Muscle layer of duodenum (tissue), 2 donors: ENCODE measurements around the gene LGR6.
"Not testable (repeated sequence)": the region's sequence is repeated elsewhere in the genome, so short reads cannot be mapped to it uniquely, and the experiment has no call there.

Experiments used
- H3K27ac ChIP-seq: one replicate; pipeline ENCODE4 v1.7.0; 2013; ENCODE audit warnings: mild to moderate bottlenecking, low read length
- H3K27me3 ChIP-seq: one replicate; pipeline ENCODE4 v1.7.0; 2013; ENCODE audit warnings: low read depth, mild to moderate bottlenecking, control low read depth, low read length
- H3K36me3 ChIP-seq, 2 donors: one replicate each; pipeline ENCODE4 v1.7.0; 2013; ENCODE audit warnings: low read length in 2 of 2, control low read depth in 1 of 2, mild to moderate bottlenecking in 1 of 2; ENCODE audit not compliant: insufficient read depth in 2 of 2, control insufficient read depth in 1 of 2
- H3K4me1 ChIP-seq, 2 donors: one replicate each; pipeline ENCODE4 v1.7.0; 2013; ENCODE audit warnings: low read length in 2 of 2, mild to moderate bottlenecking in 2 of 2, control low read depth in 1 of 2, moderate library complexity in 1 of 2; ENCODE audit not compliant: insufficient read depth in 2 of 2, control insufficient read depth in 1 of 2
- H3K4me3 ChIP-seq, 2 donors: one replicate each; pipeline ENCODE4 v1.7.0; 2013; ENCODE audit warnings: low read length in 2 of 2, low read depth in 1 of 2, mild to moderate bottlenecking in 1 of 2
- H3K9me3 ChIP-seq, 2 donors: one replicate each; pipeline ENCODE4 v1.7.0; 2013; ENCODE audit warnings: low read length in 2 of 2, control low read depth in 1 of 2, mild to moderate bottlenecking in 1 of 2; ENCODE audit not compliant: control insufficient read depth in 1 of 2
- donor health status: healthy.

Gene LGR6, protein sequence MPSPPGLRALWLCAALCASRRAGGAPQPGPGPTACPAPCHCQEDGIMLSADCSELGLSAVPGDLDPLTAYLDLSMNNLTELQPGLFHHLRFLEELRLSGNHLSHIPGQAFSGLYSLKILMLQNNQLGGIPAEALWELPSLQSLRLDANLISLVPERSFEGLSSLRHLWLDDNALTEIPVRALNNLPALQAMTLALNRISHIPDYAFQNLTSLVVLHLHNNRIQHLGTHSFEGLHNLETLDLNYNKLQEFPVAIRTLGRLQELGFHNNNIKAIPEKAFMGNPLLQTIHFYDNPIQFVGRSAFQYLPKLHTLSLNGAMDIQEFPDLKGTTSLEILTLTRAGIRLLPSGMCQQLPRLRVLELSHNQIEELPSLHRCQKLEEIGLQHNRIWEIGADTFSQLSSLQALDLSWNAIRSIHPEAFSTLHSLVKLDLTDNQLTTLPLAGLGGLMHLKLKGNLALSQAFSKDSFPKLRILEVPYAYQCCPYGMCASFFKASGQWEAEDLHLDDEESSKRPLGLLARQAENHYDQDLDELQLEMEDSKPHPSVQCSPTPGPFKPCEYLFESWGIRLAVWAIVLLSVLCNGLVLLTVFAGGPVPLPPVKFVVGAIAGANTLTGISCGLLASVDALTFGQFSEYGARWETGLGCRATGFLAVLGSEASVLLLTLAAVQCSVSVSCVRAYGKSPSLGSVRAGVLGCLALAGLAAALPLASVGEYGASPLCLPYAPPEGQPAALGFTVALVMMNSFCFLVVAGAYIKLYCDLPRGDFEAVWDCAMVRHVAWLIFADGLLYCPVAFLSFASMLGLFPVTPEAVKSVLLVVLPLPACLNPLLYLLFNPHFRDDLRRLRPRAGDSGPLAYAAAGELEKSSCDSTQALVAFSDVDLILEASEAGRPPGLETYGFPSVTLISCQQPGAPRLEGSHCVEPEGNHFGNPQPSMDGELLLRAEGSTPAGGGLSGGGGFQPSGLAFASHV

DNA sequence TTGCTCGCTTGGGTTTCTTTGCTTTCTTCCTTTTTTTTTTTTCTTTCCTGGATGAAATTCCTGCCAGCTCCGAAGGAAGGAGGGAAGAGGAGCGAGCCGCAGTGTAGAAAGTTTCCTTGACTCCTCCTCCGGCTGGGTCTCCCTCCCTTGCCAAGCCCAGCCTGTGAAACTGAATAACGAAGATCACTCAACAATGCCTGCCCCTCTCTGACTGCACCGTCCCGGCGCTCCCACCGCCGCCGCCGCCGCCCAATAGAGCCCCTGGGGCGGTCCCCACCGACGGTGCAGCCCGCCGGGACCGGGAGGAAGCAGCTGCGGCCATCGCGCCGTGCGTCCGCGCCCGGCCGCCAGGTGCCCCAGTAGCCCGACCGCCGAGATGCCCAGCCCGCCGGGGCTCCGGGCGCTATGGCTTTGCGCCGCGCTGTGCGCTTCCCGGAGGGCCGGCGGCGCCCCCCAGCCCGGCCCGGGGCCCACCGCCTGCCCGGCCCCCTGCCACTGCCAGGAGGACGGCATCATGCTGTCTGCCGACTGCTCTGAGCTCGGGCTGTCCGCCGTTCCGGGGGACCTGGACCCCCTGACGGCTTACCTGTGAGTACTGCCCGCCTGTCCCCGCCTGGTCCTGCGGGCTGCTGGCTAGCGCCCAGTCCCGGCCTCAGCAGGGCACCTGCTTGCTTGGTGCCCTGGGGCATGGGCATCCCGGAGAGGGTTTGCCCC is at the start of gene LGR6:
TSS of gene LGR6 (plus strand) at position 186 of the 714 bp plus-strand sequence. CDS start at position 377, 191 bp downstream.
- peaks cover 10% of the 10 kb centered on the region for H3K27me3 ChIP-seq
- H3K27ac ChIP-seq: no peak within 1 kb of the TSS
- peaks cover 0 to 9% of the 10 kb centered on the region in 2 donors for H3K4me1 ChIP-seq
- no peaks in the 10 kb centered on the region for H3K36me3 ChIP-seq
- H3K4me3 ChIP-seq: peak within 1 kb of the TSS in 1 of 2 donors; percentile 38
- no peaks in the 10 kb centered on the region for H3K9me3 ChIP-seq

DNA sequence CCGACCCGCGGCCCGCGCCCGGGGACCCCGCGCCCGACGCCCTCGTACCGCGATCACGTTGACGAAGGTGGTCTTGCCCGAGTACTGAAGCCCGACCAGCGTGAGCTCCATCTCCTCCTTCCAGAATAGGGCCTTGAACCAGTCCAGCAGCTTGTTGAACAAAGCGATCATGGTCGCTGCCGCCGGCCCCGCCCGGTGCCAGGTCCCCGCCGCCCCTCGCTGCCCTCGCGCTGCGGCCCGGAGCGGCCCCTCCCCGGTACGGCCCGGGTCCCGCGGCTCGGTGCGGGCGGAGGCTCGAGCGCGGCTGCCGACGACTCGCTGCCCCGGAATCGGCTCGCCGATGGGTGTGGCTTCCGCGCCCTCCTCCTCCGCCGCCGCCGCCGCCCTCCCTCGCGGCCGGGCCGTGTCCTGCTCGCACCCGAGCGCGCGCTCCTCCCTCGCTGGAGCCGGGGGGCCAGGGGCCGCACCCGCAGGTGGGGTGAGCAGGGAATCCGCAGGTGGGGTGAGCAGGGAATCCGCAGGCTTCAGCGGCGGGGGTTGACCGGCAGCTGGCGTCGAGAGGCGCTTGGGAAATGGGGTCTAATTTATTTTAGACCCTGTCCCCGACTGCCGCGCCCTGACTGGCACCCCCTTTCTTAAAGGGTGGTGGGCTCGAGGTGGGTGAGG is 49.1 kb upstream of the LGR6 start, which contains the start of gene ARL8A:
TSS of gene ARL8A (minus strand) at position 336 of the 666 bp plus-strand sequence. CDS start at position 171, 165 bp downstream.
- no peaks in the 10 kb centered on the region for H3K9me3 ChIP-seq
- peaks cover 5 to 27% of the 10 kb centered on the region in 2 donors for H3K4me1 ChIP-seq
- H3K27me3 ChIP-seq: no peaks in the 10 kb centered on the region
- peak within 1 kb of the TSS; percentile 94 for H3K4me3 ChIP-seq
- peak within 1 kb of the TSS; percentile 81 for H3K27ac ChIP-seq
- H3K36me3 ChIP-seq: no peaks in the 10 kb centered on the region

DNA sequence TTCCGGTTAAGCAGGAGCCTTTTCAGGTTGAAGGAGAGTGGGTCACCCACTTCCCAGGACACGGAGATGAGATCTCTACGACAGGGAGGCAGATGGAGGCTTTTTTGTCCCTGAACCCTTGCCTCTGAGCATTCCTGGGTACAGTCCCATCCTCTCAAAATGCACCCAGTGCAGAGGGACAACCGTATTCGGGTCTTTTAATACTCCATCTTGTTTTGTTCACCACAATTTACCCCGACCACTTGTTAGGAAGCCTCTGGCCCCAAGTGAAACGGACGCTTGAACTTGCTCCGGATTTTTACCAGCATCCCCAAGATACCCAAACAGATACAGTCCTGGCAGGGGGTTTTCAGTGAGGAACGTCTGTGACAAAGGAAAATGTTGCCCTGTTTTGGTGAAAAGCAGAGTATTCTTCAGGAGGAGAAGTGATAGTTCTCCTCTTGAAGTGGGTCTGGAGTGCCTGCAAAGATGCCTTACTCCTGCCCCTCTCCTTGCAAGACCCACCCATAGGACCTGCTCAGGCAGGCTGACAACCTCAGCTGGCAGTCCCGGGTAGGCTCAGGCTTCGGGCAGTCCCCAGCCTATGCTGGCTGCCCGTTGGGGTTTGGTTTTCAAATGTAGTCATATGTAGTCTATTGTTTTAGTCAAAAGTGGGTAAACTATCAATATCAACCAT is 48.4 kb upstream of the LGR6 start:
- peak overlapping the region; percentile 41 for H3K27ac ChIP-seq

DNA sequence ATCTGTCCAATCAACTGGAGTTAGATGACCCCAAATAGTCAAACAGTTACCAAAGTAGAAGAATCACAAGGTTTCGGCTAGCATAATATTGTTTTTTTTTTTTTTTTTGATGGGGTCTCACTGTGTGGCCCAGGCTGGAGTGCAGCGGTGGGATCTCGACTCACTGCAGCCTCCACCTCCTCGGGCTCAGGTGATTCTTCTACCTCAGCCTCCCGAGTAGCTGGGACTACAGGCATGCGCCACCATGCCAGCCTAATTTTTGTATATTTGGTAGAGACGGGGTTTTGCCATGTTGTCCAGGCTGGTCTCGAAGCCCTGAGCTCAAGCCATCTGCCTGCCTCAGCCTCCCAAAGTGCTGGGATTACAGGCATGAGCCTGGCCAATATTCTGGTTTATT is 47.9 kb upstream of the LGR6 start:
- Histone ChIP-seq H3K4me3 (peak overlapping the region in 1 of 2 donors; percentile 94), H3K4me1 (peaks cover 5 to 24% of the 10 kb centered on the region in 2 donors)
- H3K27me3 ChIP-seq, H3K27ac ChIP-seq, H3K36me3 ChIP-seq, H3K9me3 ChIP-seq: not testable (repeated sequence)

More for the DNA sequence above, 48.4 kb upstream of the LGR6 start:
- Histone ChIP-seq H3K4me1 (peaks cover 5 to 26% of the 10 kb centered on the region in 2 donors), H3K36me3 (no peaks in the 10 kb centered on the region), H3K4me3 (peak overlapping the region; percentile 76 to 94), H3K27me3 (no peaks in the 10 kb centered on the region), H3K9me3 (no peaks in the 10 kb centered on the region)

DNA sequence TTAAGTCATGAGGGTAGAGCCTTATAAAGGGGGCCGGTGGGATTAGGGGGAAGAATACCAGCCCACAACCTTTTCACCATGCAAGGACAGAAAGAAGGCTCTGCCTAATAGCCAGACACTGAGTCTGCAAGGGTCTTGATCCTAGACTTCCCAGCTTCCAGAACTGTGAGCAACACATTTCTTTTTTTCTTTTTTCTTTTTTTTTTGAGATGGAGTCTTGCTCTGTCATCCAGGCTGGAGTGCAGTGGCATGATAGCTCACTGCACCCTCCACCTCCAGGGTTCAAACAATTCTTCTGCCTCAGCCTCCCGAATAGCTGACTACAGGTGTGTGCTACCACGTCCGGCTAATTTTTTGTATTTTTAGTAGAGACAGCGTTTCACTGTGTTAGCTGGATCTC is 47.3 kb upstream of the LGR6 start:
- H3K27me3 ChIP-seq: no peaks in the 10 kb centered on the region
- H3K9me3 ChIP-seq: no peaks in the 10 kb centered on the region
- peaks cover 5 to 24% of the 10 kb centered on the region in 2 donors for H3K4me1 ChIP-seq
- no peak overlapping the region for H3K4me3 ChIP-seq
- H3K36me3 ChIP-seq: no peaks in the 10 kb centered on the region
- H3K27ac ChIP-seq: no peak overlapping the region

DNA sequence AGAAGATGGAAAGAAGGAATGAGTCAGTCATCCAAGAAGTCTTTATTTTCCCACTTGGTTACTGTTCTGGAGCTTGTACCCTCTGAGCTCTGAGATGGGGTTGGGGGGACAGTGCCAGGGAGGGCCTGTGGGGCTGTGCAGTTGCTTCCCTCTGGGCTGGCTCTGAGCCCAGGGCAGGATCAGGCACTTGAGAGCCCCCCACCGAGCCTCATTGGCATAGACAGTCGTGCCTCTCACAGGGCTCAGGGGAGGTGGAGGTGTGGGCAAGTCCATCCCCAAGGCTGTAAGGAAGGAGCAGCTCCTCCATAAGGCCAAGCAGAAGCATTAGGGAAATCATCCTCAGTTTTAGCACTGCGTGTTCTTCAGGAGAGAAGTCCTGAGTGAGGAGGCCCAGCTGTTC is 46.6 kb upstream of the LGR6 start:
- Histone ChIP-seq H3K36me3 (no peaks in the 10 kb centered on the region), H3K27ac (no peak overlapping the region), H3K4me1 (peaks cover 5 to 22% of the 10 kb centered on the region in 2 donors), H3K4me3 (no peak overlapping the region), H3K9me3 (no peaks in the 10 kb centered on the region), H3K27me3 (no peaks in the 10 kb centered on the region)

DNA sequence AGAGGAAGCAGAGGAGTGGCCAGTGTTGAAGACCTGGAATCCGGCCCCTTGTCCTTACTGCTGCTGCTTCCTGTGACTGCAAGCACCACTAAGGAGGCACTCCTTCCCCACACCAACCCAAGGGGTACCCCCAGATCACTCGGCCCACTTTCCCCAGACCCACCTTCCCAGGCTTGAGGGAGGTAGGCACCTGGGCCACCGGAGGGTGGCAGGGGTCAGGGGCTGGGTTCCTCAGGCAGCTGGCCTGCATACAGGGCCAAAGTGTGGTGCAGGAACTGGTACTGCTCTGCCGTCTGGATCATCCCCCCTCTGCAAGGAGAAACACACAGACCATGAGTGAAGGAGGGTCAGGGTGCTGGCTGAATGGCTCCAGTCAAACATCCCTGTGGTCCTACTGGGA is 45.2 kb upstream of the LGR6 start:
- H3K36me3 ChIP-seq: no peaks in the 10 kb centered on the region
- no peak overlapping the region for H3K27ac ChIP-seq
- no peaks in the 10 kb centered on the region for H3K9me3 ChIP-seq
- H3K4me1 ChIP-seq: peaks cover 0 to 8% of the 10 kb centered on the region in 2 donors
- H3K4me3 ChIP-seq: no peak overlapping the region
- H3K27me3 ChIP-seq: no peaks in the 10 kb centered on the region

DNA sequence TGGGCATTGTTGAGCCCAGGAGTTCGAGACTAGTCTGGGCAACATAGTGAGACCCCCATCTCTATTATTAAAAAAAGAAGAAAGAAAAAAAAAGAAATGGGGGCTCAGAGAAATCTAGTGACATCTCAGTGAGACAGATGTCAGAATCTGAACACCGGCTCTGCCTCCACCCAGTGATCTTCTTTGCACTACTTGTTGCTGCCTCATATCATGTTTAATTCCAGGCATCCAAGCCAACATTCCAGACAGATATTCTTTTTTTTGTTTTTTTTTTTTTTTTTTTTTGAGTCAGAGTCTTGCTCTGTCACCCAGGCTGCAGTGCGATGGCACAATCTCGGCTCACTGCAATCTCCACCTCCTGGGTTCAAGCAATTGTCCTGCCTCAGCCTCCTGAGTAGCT is 44.0 kb upstream of the LGR6 start:
- Histone ChIP-seq H3K4me1 (peaks cover 0 to 7% of the 10 kb centered on the region in 2 donors), H3K27me3 (no peaks in the 10 kb centered on the region), H3K27ac (no peak overlapping the region), H3K36me3 (no peaks in the 10 kb centered on the region), H3K4me3 (no peak overlapping the region), H3K9me3 (no peaks in the 10 kb centered on the region)

DNA sequence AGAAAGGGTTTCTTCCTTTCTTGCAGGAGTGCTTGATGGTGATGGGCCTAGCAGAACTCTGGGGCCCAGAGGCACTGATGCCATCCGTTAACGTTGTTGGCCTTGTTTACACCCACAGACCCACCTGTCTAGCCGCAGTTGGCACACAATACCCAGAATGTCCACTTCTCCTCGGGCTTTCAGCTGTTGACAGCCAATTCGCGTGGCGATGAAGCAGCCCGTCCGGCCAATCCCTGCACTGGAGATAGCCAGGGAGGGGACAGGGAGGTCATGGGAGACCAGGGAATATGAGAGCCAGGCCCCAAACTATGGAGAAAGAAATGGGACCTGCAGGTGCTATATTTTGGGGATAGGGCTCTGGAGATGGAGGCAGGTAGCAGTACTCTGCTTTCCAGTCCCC is 43.4 kb upstream of the LGR6 start:
- no peak overlapping the region for H3K27ac ChIP-seq
- H3K36me3 ChIP-seq: no peaks in the 10 kb centered on the region
- peaks cover 0 to 8% of the 10 kb centered on the region in 2 donors for H3K4me1 ChIP-seq
- no peak overlapping the region for H3K4me3 ChIP-seq
- H3K27me3 ChIP-seq: no peaks in the 10 kb centered on the region
- no peaks in the 10 kb centered on the region for H3K9me3 ChIP-seq

DNA sequence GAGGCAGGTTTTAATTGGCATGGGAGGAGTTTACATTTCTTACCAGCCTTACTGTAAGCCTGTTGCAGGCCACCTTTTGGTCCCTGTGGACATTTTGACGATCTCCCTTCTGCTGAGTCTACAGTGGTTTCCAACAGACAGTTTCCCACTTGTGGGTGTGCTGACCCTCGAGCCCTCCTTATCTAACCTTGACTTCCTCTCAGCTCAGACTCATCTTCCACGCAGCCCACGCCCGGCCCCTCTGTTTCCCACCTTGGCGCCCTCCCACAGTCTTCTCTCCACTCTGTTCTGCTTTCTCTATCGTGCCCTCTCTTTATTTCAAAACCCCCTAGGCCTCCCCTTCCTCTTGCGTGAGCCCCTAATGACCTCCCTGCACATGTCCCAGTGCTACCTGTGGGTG is 43.0 kb upstream of the LGR6 start:
- Histone ChIP-seq H3K27ac (no peak overlapping the region), H3K4me1 (peaks cover 0 to 7% of the 10 kb centered on the region in 2 donors), H3K4me3 (no peak overlapping the region), H3K9me3 (no peaks in the 10 kb centered on the region), H3K36me3 (no peaks in the 10 kb centered on the region), H3K27me3 (no peaks in the 10 kb centered on the region)
